Type B pancreatic cell (in vitro differentiated cells): Measurements from ENCODE around the gene GALNT10. TPM values are rescaled to one million over a fixed set of nuclear protein-coding genes. Genes with fewer than 3 reads are reported as not detected.

Experiments used
- DNase-seq: peaks from one replicate; pipeline ENCODE4 v3.0.0; 2021; ENCODE audit warnings: mixed read lengths; ENCODE audit not compliant: unreplicated experiment; ENCODE audit errors: extremely low spot score
- H3K27ac Mint-ChIP-seq: 2 replicates; pipeline ENCODE4 v1.8.0; 2021; ENCODE audit warnings: mild to moderate bottlenecking, mixed read lengths
- H3K27me3 Mint-ChIP-seq: 2 replicates; pipeline ENCODE4 v1.8.0; 2021; ENCODE audit warnings: mixed read lengths
- H3K36me3 Mint-ChIP-seq: 2 replicates; pipeline ENCODE4 v1.8.0; 2021; ENCODE audit warnings: mixed read lengths
- H3K4me1 Mint-ChIP-seq: one replicate; pipeline ENCODE4 v1.8.0; 2021; ENCODE audit warnings: mixed read lengths; ENCODE audit not compliant: unreplicated experiment
- H3K4me3 Mint-ChIP-seq: 2 replicates; pipeline ENCODE4 v1.8.0; 2021; ENCODE audit warnings: mild to moderate bottlenecking, mixed read lengths
- H3K9me3 Mint-ChIP-seq: 2 replicates; pipeline ENCODE4 v1.8.0; 2021; ENCODE audit warnings: mixed read lengths
- CTCF ChIP-seq: fragments of 200-600 bp; sonication (generic); conservative IDR thresholded peaks from 2 replicates; pipeline ENCODE4 v1.5.0; 2021; ENCODE audit warnings: antibody characterized with exemption, mild to moderate bottlenecking
- total RNA-seq: library from RNA; stranded (reverse); gene quantifications from 2 replicates; pipeline ENCODE4 v1.2.1, GENCODE V29; 2021; ENCODE audit warnings: low replicate concordance

Gene GALNT10
- total RNA-seq, 1 donor from 2014 or later: 23.0 TPM

- no peak overlapping the region for H3K27ac Mint-ChIP-seq
- H3K36me3 Mint-ChIP-seq: no peaks in the 10 kb centered on the region
- TF ChIP-seq CTCF: no peak
- peaks cover 14% of the 10 kb centered on the region for H3K4me1 Mint-ChIP-seq
- H3K4me3 Mint-ChIP-seq: no peak overlapping the region
- H3K9me3 Mint-ChIP-seq: no peaks in the 10 kb centered on the region
- H3K27me3 Mint-ChIP-seq: peaks cover 11% of the 10 kb centered on the region
- no peak for DNase-seq
Measured at GRCh38 chr5:154408811-154409210, 218.3 kb downstream of the GALNT10 start.

GRCh38 chr5:154409230-154409840 is 218.8 kb downstream of the GALNT10 start:
- TF ChIP-seq CTCF: no peak
- no peak overlapping the region for H3K4me3 Mint-ChIP-seq
- no peak overlapping the region for H3K27ac Mint-ChIP-seq
- peaks cover 11% of the 10 kb centered on the region for H3K4me1 Mint-ChIP-seq
- no peak for DNase-seq
- H3K9me3 Mint-ChIP-seq: no peaks in the 10 kb centered on the region
- peaks cover 3% of the 10 kb centered on the region for H3K36me3 Mint-ChIP-seq
- peaks cover 7% of the 10 kb centered on the region for H3K27me3 Mint-ChIP-seq

GRCh38 chr5:154410008-154410407 is 219.5 kb downstream of the GALNT10 start:
- DNase-seq: no peak
- H3K4me1 Mint-ChIP-seq: peaks cover 8% of the 10 kb centered on the region
- peaks cover 4% of the 10 kb centered on the region for H3K27me3 Mint-ChIP-seq
- no peaks in the 10 kb centered on the region for H3K9me3 Mint-ChIP-seq
- H3K36me3 Mint-ChIP-seq: peaks cover 5% of the 10 kb centered on the region
- TF ChIP-seq CTCF: no peak
- H3K27ac Mint-ChIP-seq: no peak overlapping the region
- no peak overlapping the region for H3K4me3 Mint-ChIP-seq

GRCh38 chr5:154410786-154411185 is 220.3 kb downstream of the GALNT10 start:
- DNase-seq: no peak
- H3K36me3 Mint-ChIP-seq: peaks cover 5% of the 10 kb centered on the region
- no peaks in the 10 kb centered on the region for H3K9me3 Mint-ChIP-seq
- no peak for TF ChIP-seq CTCF
- no peak overlapping the region for H3K27ac Mint-ChIP-seq
- H3K4me3 Mint-ChIP-seq: no peak overlapping the region
- no peaks in the 10 kb centered on the region for H3K27me3 Mint-ChIP-seq
- peaks cover 8% of the 10 kb centered on the region for H3K4me1 Mint-ChIP-seq

GRCh38 chr5:154411338-154411737 is 220.8 kb downstream of the GALNT10 start:
- no peak for TF ChIP-seq CTCF
- H3K27ac Mint-ChIP-seq: no peak overlapping the region
- peaks cover 5% of the 10 kb centered on the region for H3K36me3 Mint-ChIP-seq
- no peak overlapping the region for H3K4me3 Mint-ChIP-seq
- DNase-seq: no peak
- no peaks in the 10 kb centered on the region for H3K27me3 Mint-ChIP-seq
- H3K9me3 Mint-ChIP-seq: no peaks in the 10 kb centered on the region
- peaks cover 8% of the 10 kb centered on the region for H3K4me1 Mint-ChIP-seq

- H3K27ac Mint-ChIP-seq: no peak overlapping the region
- no peaks in the 10 kb centered on the region for H3K9me3 Mint-ChIP-seq
- H3K4me3 Mint-ChIP-seq: no peak overlapping the region
- no peaks in the 10 kb centered on the region for H3K27me3 Mint-ChIP-seq
- H3K4me1 Mint-ChIP-seq: peaks cover 8% of the 10 kb centered on the region
- H3K36me3 Mint-ChIP-seq: peaks cover 5% of the 10 kb centered on the region
- TF ChIP-seq CTCF: no peak
- no peak for DNase-seq
Measured at GRCh38 chr5:154412316-154412715, 221.8 kb downstream of the GALNT10 start.
